Keratinocyte (primary cell): ENCODE results near the gene SULT1A3.

Source experiments
- EZH2 ChIP-seq: IDR thresholded peaks from one replicate; pipeline ENCODE4 v1.6.1; 2012; ENCODE audit warnings: inconsistent platforms, mild to moderate bottlenecking, low read length, moderate library complexity
- TF ChIP-seq, protein P1 (sequence below), 3 experiments: IDR thresholded peaks in 1 of 3; conservative IDR thresholded peaks in 1 of 3; optimal IDR thresholded peaks in 1 of 3; 2 replicates in 2 of 3; 3 replicates in 1 of 3; pipeline versions ENCODE3 to v1.5.1; 2011; ENCODE audit warnings: low read length in 3 of 3, mild to moderate bottlenecking in 3 of 3, moderate library complexity in 2 of 3, control low read depth in 1 of 3, inconsistent platforms in 1 of 3; ENCODE audit not compliant: insufficient read depth in 2 of 3; ENCODE audit errors: extremely low read depth in 1 of 3

DNA sequence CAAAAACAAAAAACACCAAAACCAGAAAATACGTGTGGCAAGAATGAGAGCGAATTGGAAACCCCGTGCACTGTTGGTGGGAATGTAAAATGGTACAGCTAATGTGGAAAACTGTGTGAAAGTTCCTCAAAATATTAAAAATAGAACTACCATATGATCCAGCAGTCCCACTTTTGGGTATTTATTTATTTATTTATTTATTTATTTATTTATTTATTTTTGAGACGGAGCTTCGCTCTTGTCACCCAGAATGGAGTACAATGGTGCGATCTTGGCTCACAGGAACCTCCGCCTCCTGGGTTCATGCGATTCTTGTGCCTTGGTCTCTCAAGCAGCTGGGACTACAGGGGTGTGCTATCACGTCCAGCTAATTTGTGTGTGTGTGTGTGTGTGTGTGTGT is 46.5 kb upstream of the SULT1A3 start:
- TF ChIP-seq, protein P1, sequence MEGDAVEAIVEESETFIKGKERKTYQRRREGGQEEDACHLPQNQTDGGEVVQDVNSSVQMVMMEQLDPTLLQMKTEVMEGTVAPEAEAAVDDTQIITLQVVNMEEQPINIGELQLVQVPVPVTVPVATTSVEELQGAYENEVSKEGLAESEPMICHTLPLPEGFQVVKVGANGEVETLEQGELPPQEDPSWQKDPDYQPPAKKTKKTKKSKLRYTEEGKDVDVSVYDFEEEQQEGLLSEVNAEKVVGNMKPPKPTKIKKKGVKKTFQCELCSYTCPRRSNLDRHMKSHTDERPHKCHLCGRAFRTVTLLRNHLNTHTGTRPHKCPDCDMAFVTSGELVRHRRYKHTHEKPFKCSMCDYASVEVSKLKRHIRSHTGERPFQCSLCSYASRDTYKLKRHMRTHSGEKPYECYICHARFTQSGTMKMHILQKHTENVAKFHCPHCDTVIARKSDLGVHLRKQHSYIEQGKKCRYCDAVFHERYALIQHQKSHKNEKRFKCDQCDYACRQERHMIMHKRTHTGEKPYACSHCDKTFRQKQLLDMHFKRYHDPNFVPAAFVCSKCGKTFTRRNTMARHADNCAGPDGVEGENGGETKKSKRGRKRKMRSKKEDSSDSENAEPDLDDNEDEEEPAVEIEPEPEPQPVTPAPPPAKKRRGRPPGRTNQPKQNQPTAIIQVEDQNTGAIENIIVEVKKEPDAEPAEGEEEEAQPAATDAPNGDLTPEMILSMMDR (optimal IDR thresholded peaks at IDR 0.05 in 1 of 3, IDR thresholded peaks at IDR 0.05 in 1 of 3, conservative IDR thresholded peaks at IDR 0.05 in 1 of 3; ENCODE audit: extremely low read depth in 1 of 3, insufficient read depth in 2 of 3, low read length in 3 of 3), result no peak
- TF ChIP-seq EZH2, result no peak
